ENCODE results near the gene NDFIP1. TPM values are rescaled to one million over a fixed set of nuclear protein-coding genes. Genes with fewer than 3 reads are reported as not detected.

The NDFIP1 gene
- total RNA-seq, 1 donor from 2014 or later = 57.0 TPM

GRCh38 chr5:142118155-142118686 is 9.6 kb downstream of the NDFIP1 start:
- no peak for DNase-seq (ENCODE audit: low read depth)
- TF ChIP-seq CTCF (conservative IDR thresholded peaks at IDR 0.05; ENCODE audit: low read depth, low read length) = no peak
- no peak overlapping the region for H3K4me3 ChIP-seq (ENCODE audit: low read depth, low read length)

DNA sequence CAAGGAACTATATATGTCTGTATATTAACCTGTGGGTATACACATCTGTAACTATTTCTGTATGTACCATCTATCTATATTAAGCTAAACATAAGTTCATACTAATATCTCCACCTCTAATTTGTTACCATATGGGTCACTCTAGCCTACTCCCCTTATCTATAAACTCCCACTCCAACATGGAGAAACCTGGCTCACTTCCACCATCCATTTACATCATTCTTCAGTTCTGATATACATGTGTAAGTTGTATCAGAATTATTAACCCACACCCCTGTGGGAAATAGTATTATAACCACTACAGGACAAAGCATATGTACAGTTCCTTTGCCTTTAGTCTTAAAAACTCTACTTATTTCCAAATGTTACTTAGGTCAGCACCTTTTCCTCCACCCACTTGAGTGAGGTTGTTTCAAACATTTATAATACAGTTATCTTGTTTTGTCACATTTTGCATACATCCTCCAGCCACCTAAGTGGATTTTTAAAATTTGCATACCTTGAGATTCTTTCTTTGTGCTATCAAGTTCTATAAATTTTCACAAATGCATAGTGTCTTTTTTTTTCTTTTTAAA is 10.6 kb downstream of the NDFIP1 start:
- TF ChIP-seq CTCF (conservative IDR thresholded peaks at IDR 0.05; ENCODE audit: low read depth, low read length) = no peak
- H3K4me3 ChIP-seq (ENCODE audit: low read depth, low read length) = no peak overlapping the region
- no peak for DNase-seq (ENCODE audit: low read depth)

DNA sequence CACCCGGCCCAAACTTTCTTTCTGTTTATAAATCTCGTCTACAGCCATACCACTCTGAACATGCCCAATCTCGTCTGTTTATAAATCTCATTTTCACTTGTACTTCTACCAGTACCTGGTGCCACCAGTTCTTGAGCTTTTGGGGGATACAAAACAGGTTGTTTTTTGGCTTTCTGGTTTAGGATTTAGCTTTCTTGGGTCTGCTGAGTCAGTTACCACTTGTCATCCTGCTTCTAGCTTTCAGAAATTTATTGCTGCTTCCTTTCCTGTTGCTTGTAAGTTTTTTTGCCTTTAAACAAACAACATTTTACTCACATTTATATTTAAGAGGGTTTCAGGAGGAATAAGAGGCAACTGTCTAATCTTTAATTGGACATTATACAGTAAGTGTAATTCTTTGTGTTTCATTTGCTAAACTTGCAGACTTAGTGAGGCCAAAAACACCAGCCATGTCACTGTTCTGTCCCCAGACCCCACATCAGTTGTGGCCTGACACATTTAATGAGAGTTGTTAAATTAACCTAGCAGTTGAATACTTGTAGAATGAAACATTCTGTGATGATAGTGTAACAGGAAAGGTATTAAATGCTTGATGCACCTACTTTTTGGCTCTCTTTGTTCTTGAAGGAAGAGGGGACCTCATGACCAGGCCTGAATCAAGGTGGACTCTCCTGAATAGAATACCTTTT is 11.8 kb downstream of the NDFIP1 start:
- no peak for TF ChIP-seq CTCF (conservative IDR thresholded peaks at IDR 0.05; ENCODE audit: low read depth, low read length)
- DNase-seq (ENCODE audit: low read depth) = no peak
- H3K4me3 ChIP-seq (ENCODE audit: low read depth, low read length) = no peak overlapping the region

- no peak overlapping the region for H3K4me3 ChIP-seq (ENCODE audit: low read depth, low read length)
- TF ChIP-seq CTCF (conservative IDR thresholded peaks at IDR 0.05; ENCODE audit: low read depth, low read length) = no peak
- DNase-seq (ENCODE audit: low read depth) = no peak
Observed at GRCh38 chr5:142122121-142122520, 13.5 kb downstream of the NDFIP1 start.

GRCh38 chr5:142125378-142125777 is 16.8 kb downstream of the NDFIP1 start:
- H3K4me3 ChIP-seq (ENCODE audit: low read depth, low read length) = no peak overlapping the region
- DNase-seq (ENCODE audit: low read depth) = no peak
- TF ChIP-seq CTCF (conservative IDR thresholded peaks at IDR 0.05; ENCODE audit: low read depth, low read length) = no peak

GRCh38 chr5:142125963-142126362 is 17.4 kb downstream of the NDFIP1 start:
- TF ChIP-seq CTCF (conservative IDR thresholded peaks at IDR 0.05; ENCODE audit: low read depth, low read length) = no peak

More at GRCh38 chr5:142125963-142126362, 17.4 kb downstream of the NDFIP1 start:
- H3K4me3 ChIP-seq (ENCODE audit: low read depth, low read length) = no peak overlapping the region
- no peak for DNase-seq (ENCODE audit: low read depth)
